ENCODE data around the gene ZNRF1. TPM values are rescaled to one million over a fixed set of nuclear protein-coding genes. Genes with fewer than 3 reads are reported as not detected.

Gene ZNRF1
- total and polyA plus RNA-seq, 2 of the 13 experiments (the other 11 are each of a cell fraction or from before 2014, with no cell fraction given) = 43.9 to 58.7 TPM

- TF ChIP-seq ZNF318 (CRISPR knock-in tag; IDR thresholded peaks at IDR 0.05) (0 out of 2 replicates have a peak, but pooled peaks have one; percentile 45), ZFP62 (CRISPR knock-in tag; IDR thresholded peaks at IDR 0.05) (no peak), MBNL3 (CRISPR knock-in tag; conservative IDR thresholded peaks at IDR 0.05) (no peak), ZNF639 (CRISPR knock-in tag; conservative IDR thresholded peaks at IDR 0.05) (no peak), ERF (CRISPR knock-in tag; IDR thresholded peaks at IDR 0.05) (no peak), HDAC1 (CRISPR knock-in tag; IDR thresholded peaks at IDR 0.05) (no peak), ZNF883 (CRISPR knock-in tag; IDR thresholded peaks at IDR 0.05; ENCODE audit: not compliant biosample characterization) (no peak), ZMAT3 (CRISPR knock-in tag; conservative IDR thresholded peaks at IDR 0.05) (no peak), ZNF576 (CRISPR knock-in tag; IDR thresholded peaks at IDR 0.05) (0 out of 2 replicates have a peak, but pooled peaks have one; percentile 76), NONO (IDR thresholded peaks at IDR 0.05) (no peak), NONO (CRISPR knock-in tag; conservative IDR thresholded peaks at IDR 0.05) (0 out of 2 replicates have a peak, but pooled peaks have one; percentile 21), NFIC (IDR thresholded peaks at IDR 0.05; ENCODE audit: low read length) (no peak), ZNF816 (CRISPR knock-in tag; IDR thresholded peaks at IDR 0.05; ENCODE audit: borderline replicate concordance) (no peak), DNMT3B (CRISPR knock-in tag; conservative IDR thresholded peaks at IDR 0.05) (no peak), TFDP1 (CRISPR knock-in tag; IDR thresholded peaks at IDR 0.05; ENCODE audit: borderline replicate concordance) (no peak), CSRNP1 (CRISPR knock-in tag; IDR thresholded peaks at IDR 0.05) (no peak), ZNF143 (CRISPR knock-in tag; IDR thresholded peaks at IDR 0.05) (no peak)
Measured at GRCh38 chr16:75112734-75113491, 114.1 kb downstream of the ZNRF1 start (continued).

Measured in HepG2 (cell line).